GM23338 (cell line): ENCODE data around the gene CASP6. TPM values are rescaled to one million over a fixed set of nuclear protein-coding genes. Genes with fewer than 3 reads are reported as not detected.

Experiments used
- ATAC-seq: fragments of 200-7000 bp; cut with Tn5 transposase; 3 replicates; pipeline ENCODE4 v1.9.1; 2020
- DNase-seq: peaks from one replicate; pipeline ENCODE4 v3.0.0-alpha.2; 2015; ENCODE audit warnings: low spot score
- H2AFZ ChIP-seq: fragments of 200-600 bp; sonication (generic); 2 replicates; pipeline ENCODE4 v1.8.0; 2016; ENCODE audit warnings: antibody characterized with exemption, mild to moderate bottlenecking, moderate library complexity
- H3F3A ChIP-seq: fragments of 200-600 bp; sonication (generic); replicated peaks from 2 replicates; pipeline ENCODE4 v1.8.0; 2017; ENCODE audit warnings: antibody characterized with exemption, mixed run types, low read depth
- H3K27ac ChIP-seq: fragments of 200-600 bp; sonication (generic); 2 replicates; pipeline ENCODE4 v1.6.1; 2016; ENCODE audit warnings: low read depth
- H3K27me3 ChIP-seq: fragments of 200-600 bp; sonication (generic); 2 replicates; pipeline ENCODE4 v1.8.0; 2016; ENCODE audit warnings: mild to moderate bottlenecking, mixed run types, moderate library complexity; ENCODE audit not compliant: insufficient read depth
- H3K36me3 ChIP-seq: fragments of 200-600 bp; sonication (generic); 2 replicates; pipeline ENCODE4 v1.8.0; 2016; ENCODE audit warnings: mild to moderate bottlenecking; ENCODE audit not compliant: insufficient read depth
- H3K4me1 ChIP-seq: fragments of 200-600 bp; sonication (generic); 2 replicates; pipeline ENCODE4 v1.8.0; 2016; ENCODE audit warnings: mild to moderate bottlenecking, moderate library complexity; ENCODE audit not compliant: insufficient read depth
- H3K4me2 ChIP-seq: fragments of 200-600 bp; sonication (generic); 2 replicates; pipeline ENCODE4 v1.7.1; 2017; ENCODE audit warnings: mixed run types
- H3K4me3 ChIP-seq: fragments of 200-600 bp; sonication (generic); 2 replicates; pipeline ENCODE4 v1.6.1; 2016; ENCODE audit warnings: mixed run types
- H3K79me2 ChIP-seq: fragments of 200-600 bp; sonication (generic); replicated peaks from 2 replicates; pipeline ENCODE4 v1.8.0; 2017; ENCODE audit warnings: mild to moderate bottlenecking; ENCODE audit not compliant: insufficient read depth
- H3K9me2 ChIP-seq: fragments of 200-600 bp; sonication (generic); 2 replicates; pipeline ENCODE4 v1.8.0; 2017; ENCODE audit not compliant: insufficient read depth
- H4K20me1 ChIP-seq: fragments of 200-600 bp; sonication (generic); replicated peaks from 2 replicates; pipeline ENCODE4 v1.8.0; 2017; ENCODE audit warnings: mild to moderate bottlenecking; ENCODE audit not compliant: insufficient read depth
- H3K27ac Mint-ChIP-seq: 2 replicates; pipeline ENCODE4 v1.8.0; 2020; ENCODE audit warnings: inconsistent platforms, mild to moderate bottlenecking, moderate library complexity, mixed read lengths
- H3K27me3 Mint-ChIP-seq: 3 replicates; pipeline ENCODE4 v1.8.0; 2022; ENCODE audit warnings: low read depth, mild to moderate bottlenecking, moderate library complexity, mixed read lengths, inconsistent platforms; ENCODE audit not compliant: insufficient read depth, poor library complexity
- H3K36me3 Mint-ChIP-seq: 3 replicates; pipeline ENCODE4 v1.8.0; 2021; ENCODE audit warnings: low read depth, mild to moderate bottlenecking, inconsistent platforms, moderate library complexity, mixed read lengths
- H3K4me1 Mint-ChIP-seq: 3 replicates; pipeline ENCODE4 v1.8.0; 2020; ENCODE audit warnings: mild to moderate bottlenecking, inconsistent platforms, mixed read lengths
- H3K4me3 Mint-ChIP-seq: 3 replicates; pipeline ENCODE4 v1.8.0; 2021; ENCODE audit warnings: moderate library complexity, mild to moderate bottlenecking, inconsistent platforms, mixed read lengths
- H3K9me3 Mint-ChIP-seq: 3 replicates; pipeline ENCODE4 v1.8.0; 2020; ENCODE audit warnings: moderate library complexity, mild to moderate bottlenecking, inconsistent platforms, mixed read lengths
- JUNB ChIP-seq: IDR thresholded peaks from one replicate; pipeline ENCODE4 v1.6.1; 2016; ENCODE audit warnings: antibody characterized with exemption; ENCODE audit not compliant: unreplicated experiment
- STAT1 ChIP-seq: IDR thresholded peaks from one replicate; pipeline ENCODE4 v1.6.1; 2016; ENCODE audit warnings: antibody characterized with exemption; ENCODE audit not compliant: unreplicated experiment
- ZNF114 ChIP-seq: fragments of 250-450 bp; sonication (Bioruptor Pico); IDR thresholded peaks from 2 replicates; pipeline ENCODE4 v1.5.0; 2020; ENCODE audit warnings: mild to moderate bottlenecking, moderate library complexity
- polyA plus RNA-seq: library from polyadenylated mRNA; unstranded; fragments of >200 nt; fragmentation: Nextera tagmentation; extraction: Ambion mirVana; gene quantifications from 2 replicates; pipeline ENCODE4 v1.2.1, GENCODE V29; 2016
- total RNA-seq: library from RNA; depleted of rRNA; stranded (reverse); fragments of >200 nt; shearing (Covaris generic); gene quantifications from 2 replicates; pipeline ENCODE4 v1.2.3, GENCODE V29; 2014
- TF ChIP-seq, protein P1 (sequence below): fragments of 250-450 bp; sonication (Bioruptor Pico); IDR thresholded peaks from 2 replicates; pipeline ENCODE4 v1.5.0; 2020; ENCODE audit warnings: mild to moderate bottlenecking, moderate library complexity
- TF ChIP-seq, protein P2 (sequence below), 2 experiments: fragments of 200-600 bp in 1 of 2; sonication (generic) in 1 of 2; conservative IDR thresholded peaks; 2 replicates each; pipeline versions ENCODE4 v1.5.1 to v1.6.1; 2016 to 2017; ENCODE audit warnings: antibody characterized with exemption in 2 of 2, low read depth in 2 of 2, mild to moderate bottlenecking in 2 of 2, moderate library complexity in 1 of 2

Gene CASP6
- total and polyA plus RNA-seq, 2 experiments from 2014 or later, result 30.5 to 35.4 TPM

DNA sequence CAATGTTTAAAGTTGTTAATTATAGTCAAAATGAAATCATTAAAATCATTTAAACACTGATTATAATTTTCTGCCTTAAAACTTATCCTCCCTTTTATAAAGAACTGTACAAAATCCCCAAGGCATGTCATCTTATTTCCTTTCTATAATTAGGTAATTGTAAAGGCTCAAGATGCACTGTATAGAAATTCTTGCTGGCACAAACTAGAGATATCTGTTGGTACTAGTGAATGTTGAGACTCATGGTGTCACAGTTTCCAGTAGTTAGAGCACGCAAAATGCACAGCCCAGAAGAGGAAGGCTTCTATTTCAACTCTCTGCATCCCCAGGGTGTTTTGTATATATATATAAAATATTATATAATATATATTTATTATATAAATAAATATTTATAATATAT is 49.3 kb upstream of the CASP6 start (continued):
- TF ChIP-seq, protein P1, sequence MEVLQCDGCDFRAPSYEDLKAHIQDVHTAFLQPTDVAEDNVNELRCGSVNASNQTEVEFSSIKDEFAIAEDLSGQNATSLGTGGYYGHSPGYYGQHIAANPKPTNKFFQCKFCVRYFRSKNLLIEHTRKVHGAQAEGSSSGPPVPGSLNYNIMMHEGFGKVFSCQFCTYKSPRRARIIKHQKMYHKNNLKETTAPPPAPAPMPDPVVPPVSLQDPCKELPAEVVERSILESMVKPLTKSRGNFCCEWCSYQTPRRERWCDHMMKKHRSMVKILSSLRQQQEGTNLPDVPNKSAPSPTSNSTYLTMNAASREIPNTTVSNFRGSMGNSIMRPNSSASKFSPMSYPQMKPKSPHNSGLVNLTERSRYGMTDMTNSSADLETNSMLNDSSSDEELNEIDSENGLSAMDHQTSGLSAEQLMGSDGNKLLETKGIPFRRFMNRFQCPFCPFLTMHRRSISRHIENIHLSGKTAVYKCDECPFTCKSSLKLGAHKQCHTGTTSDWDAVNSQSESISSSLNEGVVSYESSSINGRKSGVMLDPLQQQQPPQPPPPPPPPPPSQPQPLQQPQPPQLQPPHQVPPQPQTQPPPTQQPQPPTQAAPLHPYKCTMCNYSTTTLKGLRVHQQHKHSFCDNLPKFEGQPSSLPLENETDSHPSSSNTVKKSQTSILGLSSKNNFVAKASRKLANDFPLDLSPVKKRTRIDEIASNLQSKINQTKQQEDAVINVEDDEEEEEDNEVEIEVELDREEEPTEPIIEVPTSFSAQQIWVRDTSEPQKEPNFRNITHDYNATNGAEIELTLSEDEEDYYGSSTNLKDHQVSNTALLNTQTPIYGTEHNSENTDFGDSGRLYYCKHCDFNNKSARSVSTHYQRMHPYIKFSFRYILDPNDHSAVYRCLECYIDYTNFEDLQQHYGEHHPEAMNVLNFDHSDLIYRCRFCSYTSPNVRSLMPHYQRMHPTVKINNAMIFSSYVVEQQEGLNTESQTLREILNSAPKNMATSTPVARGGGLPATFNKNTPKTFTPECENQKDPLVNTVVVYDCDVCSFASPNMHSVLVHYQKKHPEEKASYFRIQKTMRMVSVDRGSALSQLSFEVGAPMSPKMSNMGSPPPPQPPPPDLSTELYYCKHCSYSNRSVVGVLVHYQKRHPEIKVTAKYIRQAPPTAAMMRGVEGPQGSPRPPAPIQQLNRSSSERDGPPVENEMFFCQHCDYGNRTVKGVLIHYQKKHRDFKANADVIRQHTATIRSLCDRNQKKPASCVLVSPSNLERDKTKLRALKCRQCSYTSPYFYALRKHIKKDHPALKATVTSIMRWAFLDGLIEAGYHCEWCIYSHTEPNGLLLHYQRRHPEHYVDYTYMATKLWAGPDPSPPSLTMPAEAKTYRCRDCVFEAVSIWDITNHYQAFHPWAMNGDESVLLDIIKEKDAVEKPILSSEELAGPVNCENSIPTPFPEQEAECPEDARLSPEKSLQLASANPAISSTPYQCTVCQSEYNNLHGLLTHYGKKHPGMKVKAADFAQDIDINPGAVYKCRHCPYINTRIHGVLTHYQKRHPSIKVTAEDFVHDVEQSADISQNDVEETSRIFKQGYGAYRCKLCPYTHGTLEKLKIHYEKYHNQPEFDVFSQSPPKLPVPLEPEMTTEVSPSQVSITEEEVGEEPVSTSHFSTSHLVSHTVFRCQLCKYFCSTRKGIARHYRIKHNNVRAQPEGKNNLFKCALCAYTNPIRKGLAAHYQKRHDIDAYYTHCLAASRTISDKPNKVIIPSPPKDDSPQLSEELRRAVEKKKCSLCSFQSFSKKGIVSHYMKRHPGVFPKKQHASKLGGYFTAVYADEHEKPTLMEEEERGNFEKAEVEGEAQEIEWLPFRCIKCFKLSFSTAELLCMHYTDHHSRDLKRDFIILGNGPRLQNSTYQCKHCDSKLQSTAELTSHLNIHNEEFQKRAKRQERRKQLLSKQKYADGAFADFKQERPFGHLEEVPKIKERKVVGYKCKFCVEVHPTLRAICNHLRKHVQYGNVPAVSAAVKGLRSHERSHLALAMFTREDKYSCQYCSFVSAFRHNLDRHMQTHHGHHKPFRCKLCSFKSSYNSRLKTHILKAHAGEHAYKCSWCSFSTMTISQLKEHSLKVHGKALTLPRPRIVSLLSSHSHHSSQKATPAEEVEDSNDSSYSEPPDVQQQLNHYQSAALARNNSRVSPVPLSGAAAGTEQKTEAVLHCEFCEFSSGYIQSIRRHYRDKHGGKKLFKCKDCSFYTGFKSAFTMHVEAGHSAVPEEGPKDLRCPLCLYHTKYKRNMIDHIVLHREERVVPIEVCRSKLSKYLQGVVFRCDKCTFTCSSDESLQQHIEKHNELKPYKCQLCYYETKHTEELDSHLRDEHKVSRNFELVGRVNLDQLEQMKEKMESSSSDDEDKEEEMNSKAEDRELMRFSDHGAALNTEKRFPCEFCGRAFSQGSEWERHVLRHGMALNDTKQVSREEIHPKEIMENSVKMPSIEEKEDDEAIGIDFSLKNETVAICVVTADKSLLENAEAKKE (CRISPR knock-in tag), result no peak
- TF ChIP-seq, protein P2, sequence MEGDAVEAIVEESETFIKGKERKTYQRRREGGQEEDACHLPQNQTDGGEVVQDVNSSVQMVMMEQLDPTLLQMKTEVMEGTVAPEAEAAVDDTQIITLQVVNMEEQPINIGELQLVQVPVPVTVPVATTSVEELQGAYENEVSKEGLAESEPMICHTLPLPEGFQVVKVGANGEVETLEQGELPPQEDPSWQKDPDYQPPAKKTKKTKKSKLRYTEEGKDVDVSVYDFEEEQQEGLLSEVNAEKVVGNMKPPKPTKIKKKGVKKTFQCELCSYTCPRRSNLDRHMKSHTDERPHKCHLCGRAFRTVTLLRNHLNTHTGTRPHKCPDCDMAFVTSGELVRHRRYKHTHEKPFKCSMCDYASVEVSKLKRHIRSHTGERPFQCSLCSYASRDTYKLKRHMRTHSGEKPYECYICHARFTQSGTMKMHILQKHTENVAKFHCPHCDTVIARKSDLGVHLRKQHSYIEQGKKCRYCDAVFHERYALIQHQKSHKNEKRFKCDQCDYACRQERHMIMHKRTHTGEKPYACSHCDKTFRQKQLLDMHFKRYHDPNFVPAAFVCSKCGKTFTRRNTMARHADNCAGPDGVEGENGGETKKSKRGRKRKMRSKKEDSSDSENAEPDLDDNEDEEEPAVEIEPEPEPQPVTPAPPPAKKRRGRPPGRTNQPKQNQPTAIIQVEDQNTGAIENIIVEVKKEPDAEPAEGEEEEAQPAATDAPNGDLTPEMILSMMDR (conservative IDR thresholded peaks at IDR 0.05; ENCODE audit: low read depth in 2 of 2), result no peak
- TF ChIP-seq JUNB, result no peak

GRCh38 chr4:109751852-109752251 is 48.6 kb upstream of the CASP6 start:
- peaks cover 5% of the 10 kb centered on the region for H3K4me1 Mint-ChIP-seq
- H3K27me3 ChIP-seq, result no peaks in the 10 kb centered on the region
- ATAC-seq (no peak), DNase-seq (no peak)
- H3F3A ChIP-seq, result no peaks in the 10 kb centered on the region
- no peak overlapping the region for H3K4me3 Mint-ChIP-seq
- H3K36me3 Mint-ChIP-seq, result no peaks in the 10 kb centered on the region
- H3K27me3 Mint-ChIP-seq, result peaks cover 3% of the 10 kb centered on the region
- H2AFZ ChIP-seq, result no peak overlapping the region
- no peak overlapping the region for H3K27ac ChIP-seq
- H3K4me1 ChIP-seq, result no peaks in the 10 kb centered on the region
- no peaks in the 10 kb centered on the region for H3K9me3 Mint-ChIP-seq
- H3K9me2 ChIP-seq, result no peaks in the 10 kb centered on the region; the same call in 1 of the 2 replicates
- TF ChIP-seq STAT1, result no peak
- no peak for TF ChIP-seq ZNF114
- H3K4me3 ChIP-seq, result no peak overlapping the region
- H3K79me2 ChIP-seq, result no peaks in the 10 kb centered on the region
- no peaks in the 10 kb centered on the region for H4K20me1 ChIP-seq
- no peak overlapping the region for H3K27ac Mint-ChIP-seq
- no peaks in the 10 kb centered on the region for H3K36me3 ChIP-seq
- no peak overlapping the region for H3K4me2 ChIP-seq
